ENCODE measurements around the gene ZSCAN16. TPM values are rescaled to one million over a fixed set of nuclear protein-coding genes. Genes with fewer than 3 reads are reported as not detected.
A peak's percentile ranks its signal among the peaks of the same experiment; 100 is the strongest.

Gene ZSCAN16
- total and polyA plus RNA-seq, 9 of the 15 experiments (the other 6 are each of a cell fraction or from before 2014, with no cell fraction given): 0.08 TPM; not detected in 8

- TF ChIP-seq POLR3G (IDR thresholded peaks at IDR 0.05; ENCODE audit: extremely low read depth, insufficient read length, insufficient replicate concordance): no peak
- TF ChIP-seq ATF7 (IDR thresholded peaks at IDR 0.05): peak; percentile 87
- no peak; the same call in 1 of the 2 replicates for TF ChIP-seq TAL1 (IDR thresholded peaks at IDR 0.05)
- no peak for TF ChIP-seq ZNF507 (tag; conservative IDR thresholded peaks at IDR 0.05)
- peak; percentile 76; the same call in 1 of the 2 replicates for TF ChIP-seq ETV5 (CRISPR knock-in tag; IDR thresholded peaks at IDR 0.05; ENCODE audit: low read depth)
- TF ChIP-seq ZBTB33 (CRISPR knock-in tag; IDR thresholded peaks at IDR 0.05): peak; percentile 28; the same call in 1 of the 2 replicates
- peak; percentile 83; the same call in 1 of the 2 replicates for TF ChIP-seq MBD2 (IDR thresholded peaks at IDR 0.05; ENCODE audit: borderline replicate concordance, low read depth)
- no peak for TF ChIP-seq IRF1 (CRISPR knock-in tag; IDR thresholded peaks at IDR 0.05; ENCODE audit: borderline replicate concordance)
- TF ChIP-seq JUND (IDR thresholded peaks at IDR 0.05; ENCODE audit: borderline replicate concordance, low read depth, low read length): peak; percentile 85
- peak; percentile 69; the same call in 1 of the 3 replicates for TF ChIP-seq JUND (tag; IDR thresholded peaks at IDR 0.05; ENCODE audit: borderline replicate concordance, low read depth, low read length)
- TF ChIP-seq EP400 (IDR thresholded peaks at IDR 0.05): peak; percentile 96
- peak; percentile 48 for TF ChIP-seq MEF2A (IDR thresholded peaks at IDR 0.05; ENCODE audit: control insufficient read depth, low read depth, low read length)
- TF ChIP-seq NR0B1 (IDR thresholded peaks at IDR 0.05; ENCODE audit: partially characterized antibody): no peak
- no peak for TF ChIP-seq KAT8 (IDR thresholded peaks at IDR 0.05; ENCODE audit: low read depth)
- peak; percentile 28; the same call in 1 of the 2 replicates for TF ChIP-seq DPF2 (IDR thresholded peaks at IDR 0.05)
- TF ChIP-seq ZNF79 (CRISPR knock-in tag; IDR thresholded peaks at IDR 0.05; ENCODE audit: low read depth): no peak
- peak; percentile 97 for TF ChIP-seq MTA3 (IDR thresholded peaks at IDR 0.05; ENCODE audit: borderline replicate concordance)
These were observed 12.4 kb downstream of the ZSCAN16 start (continued) for GRCh38 chr6:28136585-28137504.
